NCI-H524 treated with DMSO at 0.1 percent for 48 hours (cell line): ENCODE measurements around the gene GSTT2B.
"Not testable (repeated sequence)": the region's sequence is repeated elsewhere in the genome, so short reads cannot be mapped to it uniquely, and the experiment has no call there.

Experiments used
- DNase-seq: peaks from one replicate; lab custom pipeline; 2025; lab: John Stamatoyannopoulos, UW

GSTT2B gene

GRCh38 chr22:23940166-23940565 is 20.8 kb downstream of the GSTT2B start:
- not testable (repeated sequence) for DNase-seq

- no peak for DNase-seq
Observed at GRCh38 chr22:23939017-23939357, 22.0 kb downstream of the GSTT2B start.

GRCh38 chr22:23938328-23939016 is 22.5 kb downstream of the GSTT2B start:
- no peak for DNase-seq

DNA sequence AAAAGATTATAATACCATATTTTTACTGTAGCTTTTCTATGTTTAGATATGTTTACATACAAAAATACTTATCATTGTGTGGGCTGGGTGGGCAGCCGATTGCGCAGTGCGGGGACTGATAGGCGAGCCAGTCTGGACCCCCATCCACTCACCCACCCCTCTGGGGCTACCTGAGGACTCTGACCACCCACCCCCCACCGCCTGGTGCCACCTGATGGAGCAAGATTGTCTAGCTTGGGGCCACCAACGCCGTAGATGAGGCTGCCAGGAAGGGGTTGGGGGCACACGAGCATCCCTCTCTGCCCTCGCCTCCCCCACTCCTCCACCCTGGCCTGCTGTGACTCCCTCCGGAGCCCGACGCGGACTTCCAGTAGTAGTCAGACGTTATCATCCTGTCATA is 34.4 kb downstream of the GSTT2B start:
- DNase-seq, result no peak

DNA sequence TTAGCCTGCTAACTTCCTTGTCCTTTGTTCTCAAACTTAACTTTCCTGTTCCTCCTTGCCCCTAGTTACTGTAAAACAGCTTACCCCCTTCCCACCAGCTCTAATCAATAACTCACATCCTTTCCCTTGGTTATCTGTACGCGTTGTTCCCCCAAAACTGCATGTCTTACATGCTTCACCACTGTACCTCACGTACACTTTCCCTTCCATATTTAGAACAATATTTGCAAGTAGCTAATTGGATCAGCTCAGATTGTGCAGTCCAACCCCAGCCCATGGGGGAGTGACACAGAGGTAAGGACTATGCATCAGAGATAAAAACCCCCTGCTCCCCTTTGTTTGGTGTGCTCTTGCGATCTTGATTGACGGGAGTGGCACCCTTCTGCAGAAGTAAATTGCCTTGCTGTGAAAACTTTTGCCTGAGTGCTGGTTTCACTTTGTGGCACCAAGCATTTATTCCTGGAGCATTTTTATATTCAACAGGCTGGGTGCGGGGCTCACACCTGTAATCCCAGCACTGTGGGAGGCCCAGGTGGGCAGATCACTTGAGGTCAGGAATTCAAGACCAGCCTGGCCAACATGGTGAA is 35.9 kb downstream of the GSTT2B start:
- no peak for DNase-seq

DNA sequence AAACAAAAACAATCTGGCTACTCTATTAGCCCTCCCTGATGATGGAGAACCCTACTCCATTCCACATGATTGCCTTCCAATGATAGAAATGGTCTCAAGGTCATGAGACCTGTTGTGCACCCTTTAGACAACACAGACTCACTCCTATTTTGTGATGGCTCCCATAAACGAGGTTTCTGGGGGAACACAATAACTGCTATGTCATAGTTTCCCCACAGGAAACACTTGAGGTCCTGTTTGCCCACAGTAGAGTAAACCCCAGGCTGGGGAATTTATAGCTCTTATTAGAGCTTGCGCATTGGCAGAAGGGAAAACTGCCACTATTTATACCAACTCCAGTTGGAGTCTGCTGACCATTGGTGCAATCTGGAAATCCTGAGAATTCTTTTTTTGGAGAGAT is 38.1 kb downstream of the GSTT2B start:
- DNase-seq, result no peak

DNA sequence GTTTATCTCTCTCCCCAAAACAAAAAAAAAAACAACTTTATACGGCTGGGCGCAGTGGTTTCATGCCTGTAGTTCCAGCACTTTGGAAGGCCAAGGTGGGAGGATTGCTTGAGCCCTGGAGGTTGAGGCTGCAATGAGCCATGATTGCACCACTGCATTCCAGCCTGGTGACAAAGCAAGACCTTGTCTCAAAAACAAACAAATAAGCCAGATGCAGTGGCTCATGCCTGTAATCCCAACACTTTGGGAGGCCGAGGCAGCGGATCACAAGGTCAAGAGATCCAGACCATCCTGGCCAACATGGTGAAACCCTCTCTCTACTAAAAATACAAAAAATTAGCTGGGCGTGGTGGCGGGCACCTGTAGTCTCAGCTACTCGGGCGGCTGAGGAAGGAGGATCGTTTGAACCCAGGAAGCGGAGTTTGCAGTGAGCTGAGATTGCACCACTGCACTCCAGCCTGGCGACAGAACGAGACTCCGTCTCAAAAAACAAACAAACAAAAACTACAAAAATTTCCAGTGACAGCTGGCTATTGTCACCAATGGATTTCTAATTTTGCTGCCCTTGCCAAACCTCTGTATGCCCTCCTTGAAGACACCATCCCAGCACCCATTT is 39.3 kb downstream of the GSTT2B start:
- DNase-seq, result not testable (repeated sequence)

GRCh38 chr22:23920267-23920611 is 40.8 kb downstream of the GSTT2B start:
- DNase-seq, result not testable (repeated sequence)

GRCh38 chr22:23915290-23915689 is 45.7 kb downstream of the GSTT2B start:
- no peak for DNase-seq

DNA sequence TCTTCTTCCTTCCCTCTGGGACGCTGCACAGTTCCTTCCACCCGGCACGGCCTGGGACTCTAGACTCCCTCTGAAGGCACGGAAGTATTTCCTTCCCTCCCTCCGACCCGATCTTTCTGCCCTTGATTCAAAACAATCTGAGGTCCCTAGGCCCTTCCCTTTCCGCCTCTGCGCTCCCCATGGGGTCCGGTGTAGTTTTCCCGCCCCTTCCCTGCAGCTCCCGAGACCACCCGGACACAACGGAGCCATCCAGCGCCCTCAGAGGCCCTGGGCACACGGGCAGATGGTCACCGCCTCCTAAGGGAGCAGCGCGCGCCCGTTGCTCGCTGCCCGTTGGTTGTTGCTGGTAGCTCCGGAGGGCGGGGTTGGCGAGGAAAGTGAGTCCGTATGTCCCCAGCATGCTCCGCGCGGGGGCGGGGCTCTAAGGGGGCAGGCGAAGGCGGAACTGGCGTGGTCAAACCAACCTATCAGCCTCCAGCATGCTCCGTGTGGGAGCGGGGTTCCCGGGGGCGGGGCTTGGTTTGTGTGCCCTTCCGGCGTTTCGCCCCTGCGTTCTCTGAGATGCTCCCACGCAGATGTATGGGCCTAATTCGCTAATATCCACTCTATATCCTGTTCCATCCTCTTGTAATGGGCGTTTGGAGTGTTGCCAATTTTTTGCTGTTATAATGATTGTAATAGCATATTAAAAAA is 47.2 kb downstream of the GSTT2B start:
- peak; percentile 97 for DNase-seq

- DNase-seq, result no peak
Observed at GRCh38 chr22:23913306-23913660, 47.7 kb downstream of the GSTT2B start.

GRCh38 chr22:23912293-23912903 is 48.6 kb downstream of the GSTT2B start:
- DNase-seq, result no peak

DNA sequence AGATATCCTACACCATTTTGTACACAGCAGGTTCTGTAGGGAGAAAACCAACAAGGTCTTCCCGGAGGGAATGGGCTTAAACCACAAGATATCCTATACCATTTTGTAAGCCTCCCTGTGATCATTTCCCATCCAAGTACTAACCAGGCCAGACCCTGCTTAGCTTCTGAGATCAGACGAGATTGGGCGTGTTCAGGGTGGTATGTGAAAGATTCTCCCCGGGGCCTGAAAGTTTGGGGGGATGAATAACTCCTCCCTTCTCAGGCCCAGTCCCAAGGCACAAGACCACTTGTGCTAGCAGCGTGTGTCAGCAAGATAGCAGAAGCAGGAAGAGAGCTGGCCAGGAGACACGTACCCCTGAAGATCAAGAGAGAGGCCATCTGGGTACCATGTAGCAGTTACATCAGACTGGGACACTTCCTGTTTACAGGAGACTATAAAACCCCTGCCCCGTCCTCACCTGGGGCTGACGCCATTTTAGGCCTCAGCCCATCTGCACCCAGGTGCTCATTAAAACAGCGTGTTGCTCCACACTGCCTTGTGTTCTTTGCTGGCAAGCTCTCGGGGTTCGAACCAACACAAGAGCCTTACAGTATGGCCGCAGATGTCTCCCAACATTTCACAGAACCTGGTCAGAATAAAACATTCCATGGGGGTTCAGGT is 49.5 kb downstream of the GSTT2B start:
- no peak for DNase-seq

GRCh38 chr22:23910496-23911190 is 50.4 kb downstream of the GSTT2B start:
- DNase-seq, result no peak

- no peak for DNase-seq
Observed at GRCh38 chr22:23909296-23909898, 51.6 kb downstream of the GSTT2B start.

- DNase-seq, result no peak
Observed at GRCh38 chr22:23908587-23909205, 52.3 kb downstream of the GSTT2B start.

DNA sequence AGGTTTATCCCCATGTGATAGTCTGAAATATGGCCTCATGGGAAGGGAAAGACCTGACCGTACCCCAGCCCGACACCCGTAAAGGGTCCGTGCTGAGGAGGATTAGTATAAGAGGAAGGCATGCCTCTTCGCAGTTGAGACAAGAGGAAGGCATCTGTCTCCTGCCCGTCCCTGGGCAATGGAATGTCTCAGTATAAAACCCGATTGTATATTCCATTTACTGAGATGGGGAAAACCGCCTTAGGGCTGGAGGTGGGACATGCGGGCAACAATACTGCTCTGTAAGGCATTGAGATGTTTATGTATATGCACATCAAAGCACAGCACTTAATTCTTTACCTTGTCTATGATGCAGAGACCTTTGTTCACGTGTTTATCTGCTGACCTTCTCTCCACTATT is 53.6 kb downstream of the GSTT2B start:
- DNase-seq, result not testable (repeated sequence)
